ENCODE data around the gene SATB1.
A peak's percentile ranks its signal among the peaks of the same experiment; 100 is the strongest.

Gene SATB1

GRCh38 chr3:18396428-18396827, 28.7 kb downstream of the SATB1 start:
- DNase-seq, result no peak

- no peak for DNase-seq
Observed at GRCh38 chr3:18394384-18394995, 30.6 kb downstream of the SATB1 start.

- no peak for DNase-seq
Observed at GRCh38 chr3:18393906-18394305, 31.2 kb downstream of the SATB1 start.

GRCh38 chr3:18390024-18390660, 35.0 kb downstream of the SATB1 start:
- DNase-seq, result no peak

- peak; percentile 13 for DNase-seq
Observed at GRCh38 chr3:18389108-18389733, 35.9 kb downstream of the SATB1 start.

- no peak for DNase-seq
Observed at GRCh38 chr3:18386274-18386890, 38.8 kb downstream of the SATB1 start.

- DNase-seq, result no peak
Observed at GRCh38 chr3:18385706-18386105, 39.4 kb downstream of the SATB1 start.

GRCh38 chr3:18382760-18383369, 42.3 kb downstream of the SATB1 start:
- DNase-seq, result no peak

GRCh38 chr3:18379647-18380046, 45.5 kb downstream of the SATB1 start:
- no peak for DNase-seq

- DNase-seq, result no peak
Observed at GRCh38 chr3:18378218-18378617, 46.9 kb downstream of the SATB1 start.

GRCh38 chr3:18376682-18377081, 48.5 kb downstream of the SATB1 start:
- DNase-seq, result no peak

- no peak for DNase-seq
Observed at GRCh38 chr3:18372786-18373405, 52.2 kb downstream of the SATB1 start.

GRCh38 chr3:18370672-18371071, 54.5 kb downstream of the SATB1 start:
- no peak for DNase-seq

GRCh38 chr3:18369551-18370185, 55.5 kb downstream of the SATB1 start:
- no peak for DNase-seq

- no peak for DNase-seq
Observed at GRCh38 chr3:18366258-18366657, 58.9 kb downstream of the SATB1 start.

GRCh38 chr3:18363338-18363737, 61.8 kb downstream of the SATB1 start:
- DNase-seq, result no peak

- no peak for DNase-seq
Observed at GRCh38 chr3:18357747-18358146, 67.4 kb downstream of the SATB1 start.

- no peak for DNase-seq
Observed at GRCh38 chr3:18355832-18356231, 69.3 kb downstream of the SATB1 start.

GRCh38 chr3:18354701-18355100, 70.4 kb downstream of the SATB1 start:
- DNase-seq, result no peak

GRCh38 chr3:18351823-18352744, 73.1 kb downstream of the SATB1 start:
- no peak for DNase-seq

GRCh38 chr3:18351069-18351628, 74.0 kb downstream of the SATB1 start:
- DNase-seq, result no peak
